Effector memory CD4-positive, alpha-beta T cell (primary cell): ENCODE data around the gene NR1D1.

Experiments used
- DNase-seq, 3 donors: peaks; one replicate each; pipeline ENCODE4 v3.0.0-alpha.2; 2020
- H3K27ac ChIP-seq: 2 replicates; pipeline ENCODE4 v1.7.0; 2013; ENCODE audit warnings: mild to moderate bottlenecking, low read length, moderate library complexity; ENCODE audit not compliant: insufficient read depth, poor library complexity, severe bottlenecking
- H3K27me3 ChIP-seq: replicated peaks from 2 replicates; pipeline ENCODE4 v1.7.0; 2013; ENCODE audit warnings: mild to moderate bottlenecking, low read length; ENCODE audit not compliant: insufficient read depth, control insufficient read depth, poor library complexity, severe bottlenecking
- H3K36me3 ChIP-seq: 2 replicates; pipeline ENCODE4 v1.7.0; 2013; ENCODE audit warnings: mild to moderate bottlenecking, low read length, moderate library complexity; ENCODE audit not compliant: control insufficient read depth, insufficient read depth
- H3K4me1 ChIP-seq: 2 replicates; pipeline ENCODE4 v1.7.0; 2013; ENCODE audit warnings: low read length, mild to moderate bottlenecking; ENCODE audit not compliant: control insufficient read depth, insufficient read depth, poor library complexity, severe bottlenecking
- H3K4me3 ChIP-seq: 2 replicates; pipeline ENCODE4 v1.7.0; 2013; ENCODE audit warnings: low read length, low read depth, mild to moderate bottlenecking; ENCODE audit not compliant: insufficient read depth, poor library complexity, severe bottlenecking
- H3K9me3 ChIP-seq: 2 replicates; pipeline ENCODE4 v1.7.0; 2013; ENCODE audit warnings: mild to moderate bottlenecking, low read length, moderate library complexity; ENCODE audit not compliant: control insufficient read depth

Gene NR1D1

DNA sequence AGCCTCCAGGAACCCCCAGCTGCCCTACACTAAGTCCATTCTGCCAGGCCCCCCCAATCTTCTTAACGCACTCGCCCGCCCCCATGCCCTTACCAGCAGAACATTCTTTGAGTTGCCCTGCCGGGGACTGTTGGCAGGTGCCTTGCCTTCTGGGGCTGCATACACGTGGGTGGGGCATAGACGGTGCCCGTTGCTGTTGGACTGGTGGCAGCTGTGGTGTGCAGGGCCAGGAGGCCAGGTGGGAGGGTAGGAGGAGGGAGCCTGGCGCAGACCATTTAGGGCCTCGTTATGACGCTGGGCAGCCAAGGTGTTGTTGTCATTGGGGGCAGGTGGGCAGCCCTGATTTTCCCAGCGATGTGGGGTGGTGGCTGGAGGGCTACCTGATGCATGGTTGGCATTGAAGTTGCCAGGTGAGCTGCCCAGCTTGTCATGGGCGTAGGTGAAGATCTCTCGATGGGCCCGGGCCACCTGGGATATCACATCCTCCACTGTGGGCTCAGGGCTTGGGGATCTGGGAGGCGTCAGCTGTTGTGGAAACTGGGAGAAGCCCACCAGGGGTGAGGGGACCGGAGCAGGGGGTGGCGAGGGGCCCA lies 4.9 kb downstream of the NR1D1 start:
- Histone ChIP-seq H3K4me1 (peaks cover 54% of the 10 kb centered on the region), H3K36me3 (peaks cover 44% of the 10 kb centered on the region), H3K27ac (peak overlapping the region; percentile 97), H3K4me3 (no peak overlapping the region), H3K27me3 (no peaks in the 10 kb centered on the region), H3K9me3 (no peaks in the 10 kb centered on the region)
- no peak for DNase-seq

DNA sequence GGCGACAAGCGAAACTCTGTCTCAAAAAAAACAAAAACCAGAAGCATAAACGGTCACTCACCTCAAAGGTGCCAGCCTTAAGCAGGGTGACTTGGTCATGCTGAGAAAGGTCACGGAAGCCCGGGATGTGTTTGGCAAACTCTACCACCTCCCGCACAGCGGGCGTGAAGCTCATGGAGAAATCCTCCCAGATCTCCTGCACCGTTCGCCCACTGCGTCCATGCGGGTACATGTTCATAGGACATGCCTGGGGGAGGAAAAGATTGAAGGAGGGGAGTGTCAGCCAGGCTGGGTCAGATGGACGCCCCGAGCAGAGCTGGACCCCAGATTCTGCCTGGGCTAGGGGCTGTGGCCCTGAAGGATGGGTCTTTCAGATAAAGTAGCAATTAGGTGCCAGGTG lies 5.5 kb downstream of the NR1D1 start:
- no peaks in the 10 kb centered on the region for H3K9me3 ChIP-seq
- DNase-seq = no peak
- no peak overlapping the region for H3K4me3 ChIP-seq
- H3K4me1 ChIP-seq = peaks cover 49% of the 10 kb centered on the region
- no peak overlapping the region for H3K27ac ChIP-seq
- H3K27me3 ChIP-seq = no peaks in the 10 kb centered on the region
- H3K36me3 ChIP-seq = peaks cover 50% of the 10 kb centered on the region

DNA sequence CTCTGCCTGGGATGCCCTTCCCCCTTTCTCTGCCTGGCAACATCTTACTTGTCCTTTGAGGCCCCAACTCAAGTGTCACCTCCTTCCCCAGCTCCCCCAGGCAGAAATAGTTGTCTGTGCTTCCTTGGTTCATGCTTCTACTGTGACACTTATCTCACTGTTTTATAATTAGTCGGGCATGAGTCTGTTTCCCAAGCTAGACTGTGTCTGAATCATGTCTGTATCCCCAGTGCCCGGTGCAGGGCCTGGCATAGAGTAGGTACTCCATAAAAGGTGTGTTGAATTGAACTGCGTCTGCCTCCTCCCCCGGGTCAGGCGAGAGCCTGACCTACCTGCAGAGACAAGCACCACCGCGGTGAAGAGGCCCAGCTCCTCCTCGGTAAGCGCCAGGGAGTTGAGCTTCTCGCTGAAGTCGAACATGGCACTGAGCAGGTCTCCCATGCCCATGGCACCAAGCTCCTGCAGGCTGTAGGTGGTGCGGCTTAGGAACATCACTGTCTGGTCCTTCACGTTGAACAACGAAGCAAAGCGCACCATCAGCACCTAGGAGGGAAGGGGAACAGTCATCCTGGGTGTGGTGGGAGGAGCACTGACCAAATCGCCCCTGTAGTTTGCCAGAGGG lies 6.7 kb downstream of the NR1D1 start:
- H3K4me3 ChIP-seq = no peak overlapping the region
- no peaks in the 10 kb centered on the region for H3K9me3 ChIP-seq
- peaks cover 41% of the 10 kb centered on the region for H3K4me1 ChIP-seq
- DNase-seq = no peak
- H3K36me3 ChIP-seq = peaks cover 59% of the 10 kb centered on the region
- no peaks in the 10 kb centered on the region for H3K27me3 ChIP-seq
- H3K27ac ChIP-seq = peak overlapping the region; percentile 43

DNA sequence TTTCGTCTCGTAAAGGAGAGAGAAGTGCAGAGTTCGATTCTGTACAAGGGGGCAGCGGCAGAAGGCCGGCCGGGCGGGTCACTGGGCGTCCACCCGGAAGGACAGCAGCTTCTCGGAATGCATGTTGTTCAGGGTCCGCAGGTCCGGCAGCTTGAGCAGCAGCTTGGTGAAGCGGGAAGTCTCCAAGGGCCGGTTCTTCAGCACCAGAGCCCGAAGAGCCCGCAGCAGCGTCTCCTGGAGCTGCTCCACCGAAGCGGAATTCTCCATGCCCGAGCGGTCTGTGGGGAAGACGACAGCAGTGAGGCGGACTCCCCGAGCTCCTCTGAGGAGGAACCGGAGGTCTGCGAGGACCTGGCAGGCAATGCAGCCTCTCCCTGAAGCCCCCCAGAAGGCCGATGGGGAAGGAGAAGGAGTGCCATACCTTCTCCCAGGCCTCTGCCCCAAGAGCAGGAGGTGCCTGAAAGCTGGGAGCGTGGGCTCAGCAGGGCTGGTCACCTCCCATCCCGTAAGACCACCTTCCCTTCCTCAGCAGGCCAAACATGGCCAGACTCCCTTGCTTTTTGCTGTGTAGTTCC lies 7.3 kb downstream of the NR1D1 start:
- H3K27me3 ChIP-seq = no peaks in the 10 kb centered on the region
- no peak for DNase-seq
- H3K27ac ChIP-seq = no peak overlapping the region
- no peak overlapping the region for H3K4me3 ChIP-seq
- H3K4me1 ChIP-seq = peaks cover 35% of the 10 kb centered on the region
- peaks cover 65% of the 10 kb centered on the region for H3K36me3 ChIP-seq
- H3K9me3 ChIP-seq = no peaks in the 10 kb centered on the region

DNA sequence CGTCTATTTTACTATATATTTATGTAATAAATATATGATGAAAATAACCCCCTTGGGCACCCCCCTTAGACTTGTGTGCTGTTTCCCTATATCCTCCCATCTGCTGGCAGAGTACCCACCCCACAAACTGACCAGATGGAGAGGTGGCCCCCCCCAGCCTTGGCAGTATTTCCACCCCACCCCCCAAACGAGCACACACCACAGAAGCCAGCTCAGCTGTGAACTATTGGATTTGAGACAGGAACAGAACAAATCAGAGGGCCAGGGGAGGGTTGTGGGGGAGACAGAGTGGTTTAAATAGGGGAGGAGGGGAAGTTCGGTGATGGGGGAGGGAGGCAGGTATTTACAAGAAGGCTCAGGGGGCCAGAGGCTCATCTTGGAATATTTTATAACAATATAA lies 7.8 kb downstream of the NR1D1 start:
- no peaks in the 10 kb centered on the region for H3K27me3 ChIP-seq
- no peak overlapping the region for H3K4me3 ChIP-seq
- H3K9me3 ChIP-seq = no peaks in the 10 kb centered on the region
- H3K4me1 ChIP-seq = peaks cover 30% of the 10 kb centered on the region
- H3K27ac ChIP-seq = no peak overlapping the region
- H3K36me3 ChIP-seq = peaks cover 70% of the 10 kb centered on the region
- no peak for DNase-seq

DNA sequence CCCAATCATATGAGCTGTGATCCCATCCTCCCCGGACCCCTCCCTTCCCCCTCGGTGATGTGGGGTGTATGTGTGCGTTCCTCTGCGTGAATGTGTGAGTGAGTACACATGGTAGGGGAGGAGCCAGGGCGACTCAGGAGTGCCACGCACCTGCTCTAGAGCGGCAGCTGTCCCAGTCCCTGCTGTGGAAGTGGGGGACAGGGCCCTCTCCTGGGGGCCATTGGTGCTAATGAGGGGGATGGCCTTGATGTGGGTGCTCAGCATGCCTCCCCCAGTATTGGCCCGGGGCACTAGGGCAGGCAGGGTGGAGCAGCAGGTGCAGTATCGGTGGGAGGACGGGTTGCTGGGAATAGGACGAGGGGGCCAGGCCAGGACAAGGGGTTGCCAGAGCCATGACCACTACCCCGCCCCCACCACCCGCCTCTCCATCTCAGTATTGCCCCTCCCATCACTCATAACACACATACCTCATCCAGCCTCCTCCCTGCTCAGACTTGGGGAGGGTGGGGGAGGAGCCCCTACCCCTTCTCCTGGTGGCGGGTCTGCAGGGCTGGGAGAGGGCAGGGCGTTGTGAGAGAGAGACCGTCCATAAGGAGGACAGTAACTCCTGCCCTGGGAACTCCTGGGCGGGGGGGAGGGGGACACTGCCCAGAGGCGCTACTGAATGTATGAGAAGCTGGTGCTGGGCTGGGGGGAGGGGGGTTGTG lies 8.5 kb downstream of the NR1D1 start:
- H3K27me3 ChIP-seq = no peaks in the 10 kb centered on the region
- DNase-seq = no peak
- H3K36me3 ChIP-seq = peaks cover 71% of the 10 kb centered on the region
- H3K27ac ChIP-seq = peak overlapping the region; percentile 1
- H3K4me3 ChIP-seq = no peak overlapping the region
- peaks cover 23% of the 10 kb centered on the region for H3K4me1 ChIP-seq
- no peaks in the 10 kb centered on the region for H3K9me3 ChIP-seq

DNA sequence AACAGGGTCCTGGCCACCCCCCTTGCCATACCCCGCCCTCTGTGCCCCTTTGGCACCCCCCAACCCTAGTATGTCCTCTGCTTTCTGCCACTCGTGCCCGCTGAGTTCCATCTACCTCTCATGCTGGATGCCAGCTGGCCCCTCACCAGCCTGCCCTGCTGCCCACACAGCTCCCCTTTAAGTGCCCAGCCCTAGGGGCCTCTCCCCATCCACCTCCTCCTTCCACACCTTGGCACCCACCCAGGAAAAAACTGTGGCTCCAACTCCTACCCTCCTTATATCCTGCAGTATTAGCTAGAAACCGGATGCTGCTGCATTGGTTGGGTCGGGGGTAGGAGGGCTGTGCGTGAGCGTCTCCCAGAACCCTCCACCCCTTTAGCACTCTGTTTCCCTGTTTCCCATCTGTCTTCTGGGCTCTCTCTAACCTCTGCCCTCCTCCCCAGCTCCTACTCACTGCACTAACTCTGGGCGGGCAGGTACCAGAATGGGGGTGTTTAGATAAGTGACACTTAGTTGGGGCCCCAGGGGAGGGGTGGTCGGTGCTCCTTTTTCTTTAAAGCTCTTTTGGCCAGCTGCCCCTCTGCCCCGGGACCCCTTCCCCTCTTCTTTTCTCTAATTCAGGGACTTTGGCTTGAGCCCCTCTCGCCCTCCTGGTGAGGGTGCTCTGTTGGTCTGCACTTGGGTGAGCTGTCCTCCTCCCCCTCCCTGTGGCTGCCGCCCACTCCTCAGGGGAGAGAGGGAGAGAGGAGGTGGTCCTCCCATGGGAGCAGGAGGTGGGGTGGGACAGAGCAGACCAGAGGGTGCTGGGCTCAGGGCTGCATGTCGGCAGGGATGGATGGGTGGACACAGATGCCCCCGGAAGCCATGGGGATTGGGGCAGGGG lies 9.9 kb downstream of the NR1D1 start:
- Histone ChIP-seq H3K27ac (no peak overlapping the region), H3K9me3 (no peaks in the 10 kb centered on the region), H3K4me3 (no peak overlapping the region), H3K36me3 (peaks cover 79% of the 10 kb centered on the region), H3K27me3 (no peaks in the 10 kb centered on the region), H3K4me1 (peaks cover 13% of the 10 kb centered on the region)
- DNase-seq = no peak

DNA sequence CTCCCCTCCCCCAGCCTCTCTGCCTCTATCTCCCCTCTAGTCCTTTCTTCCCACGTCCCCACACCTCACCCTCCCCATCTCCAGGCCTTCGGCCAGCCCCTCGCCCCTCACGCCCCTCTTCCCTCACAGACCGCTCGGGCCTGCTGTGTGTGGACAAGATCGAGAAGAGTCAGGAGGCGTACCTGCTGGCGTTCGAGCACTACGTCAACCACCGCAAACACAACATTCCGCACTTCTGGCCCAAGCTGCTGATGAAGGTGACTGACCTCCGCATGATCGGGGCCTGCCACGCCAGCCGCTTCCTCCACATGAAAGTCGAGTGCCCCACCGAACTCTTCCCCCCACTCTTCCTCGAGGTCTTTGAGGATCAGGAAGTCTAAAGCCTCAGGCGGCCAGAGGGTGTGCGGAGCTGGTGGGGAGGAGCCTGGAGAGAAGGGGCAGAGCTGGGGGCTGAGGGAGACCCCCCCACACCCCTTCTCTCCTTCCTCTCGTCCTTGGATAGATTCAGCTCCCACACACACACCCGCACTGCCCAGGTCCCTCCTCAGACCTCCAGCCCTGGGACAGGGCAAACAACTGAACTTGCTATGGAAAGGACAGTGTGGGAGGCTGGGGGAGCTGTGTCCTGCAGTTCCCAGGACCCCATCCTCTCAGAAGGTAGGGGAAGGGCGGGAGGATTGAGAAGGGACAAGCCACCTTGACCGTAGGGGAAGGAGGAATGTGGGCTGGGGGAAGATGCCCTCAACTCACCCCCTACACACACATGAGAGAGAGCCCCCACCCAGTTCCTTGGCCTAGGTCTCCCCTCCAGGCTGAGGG lies 11.1 kb downstream of the NR1D1 start:
- Histone ChIP-seq H3K9me3 (no peaks in the 10 kb centered on the region), H3K4me1 (peaks cover 5% of the 10 kb centered on the region), H3K36me3 (peaks cover 82% of the 10 kb centered on the region), H3K27ac (no peak overlapping the region), H3K27me3 (no peaks in the 10 kb centered on the region), H3K4me3 (no peak overlapping the region)
- no peak for DNase-seq
